NCI-H1417 treated with DMSO at 0.1 percent for 48 hours (cell line): Measurements from ENCODE around the gene FXN.
"Not testable (repeated sequence)": the region's sequence is repeated elsewhere in the genome, so short reads cannot be mapped to it uniquely, and the experiment has no call there.

Source experiments
- DNase-seq: peaks from one replicate; lab custom pipeline; 2025; lab: John Stamatoyannopoulos, UW

Gene FXN

GRCh38 chr9:69070201-69070600 is 34.6 kb downstream of the FXN start:
- no peak for DNase-seq

- DNase-seq = no peak
Observed at GRCh38 chr9:69071059-69071458, 35.5 kb downstream of the FXN start.

GRCh38 chr9:69073103-69073502 is 37.6 kb downstream of the FXN start:
- DNase-seq = no peak

GRCh38 chr9:69074801-69075200 is 39.2 kb downstream of the FXN start:
- no peak for DNase-seq

DNA sequence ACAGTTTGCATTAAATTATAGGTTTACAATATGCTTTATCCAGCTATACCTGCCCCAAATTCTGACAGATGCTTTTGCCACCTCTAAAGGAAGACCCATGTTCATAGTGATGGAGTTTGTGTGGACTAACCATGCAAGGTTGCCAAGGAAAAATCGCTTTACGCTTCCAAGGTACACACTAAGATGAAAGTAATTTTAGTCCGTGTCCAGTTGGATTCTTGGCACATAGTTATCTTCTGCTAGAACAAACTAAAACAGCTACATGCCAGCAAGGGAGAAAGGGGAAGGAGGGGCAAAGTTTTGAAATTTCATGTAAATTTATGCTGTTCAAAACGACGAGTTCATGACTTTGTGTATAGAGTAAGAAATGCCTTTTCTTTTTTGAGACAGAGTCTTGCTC is 41.0 kb downstream of the FXN start:
- no peak for DNase-seq

DNA sequence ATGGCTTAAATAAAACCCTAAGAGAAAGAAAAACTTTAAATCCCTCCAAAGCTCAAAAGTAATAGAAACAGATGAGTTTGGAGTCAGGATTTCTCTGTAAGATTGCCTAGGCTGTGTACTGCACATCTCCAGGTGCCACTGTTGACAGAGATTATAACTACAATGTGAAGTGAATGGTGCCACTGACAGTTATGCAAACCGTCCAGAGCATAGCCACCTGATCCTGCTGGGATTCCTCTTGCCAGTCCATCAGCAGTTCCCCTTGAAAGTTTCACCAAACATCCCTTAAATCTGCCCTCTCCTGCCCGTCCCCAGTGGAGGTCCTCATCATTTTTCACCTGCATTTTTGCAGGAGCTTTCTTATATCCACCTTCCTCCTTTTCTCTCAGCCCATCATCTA is 42.5 kb downstream of the FXN start:
- no peak for DNase-seq

DNA sequence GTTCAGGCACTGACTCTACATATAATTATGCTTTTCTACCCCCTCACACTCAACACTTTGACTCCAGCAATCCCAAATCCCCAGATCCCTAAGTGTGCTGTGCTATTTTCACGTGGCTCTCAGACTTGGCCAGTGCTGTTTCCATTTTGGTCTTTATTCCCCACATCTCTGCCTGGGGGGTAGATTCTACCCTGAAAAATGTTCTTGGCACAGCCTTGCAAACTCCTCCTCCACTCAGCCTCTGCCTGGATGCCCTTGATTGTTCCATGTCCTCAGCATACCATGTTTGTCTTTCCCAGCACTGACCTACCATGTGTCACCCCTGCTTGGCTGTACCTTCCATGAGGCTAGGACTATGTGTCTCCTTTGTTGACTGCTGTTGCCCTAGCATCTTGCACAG is 43.0 kb downstream of the FXN start:
- DNase-seq = no peak

DNA sequence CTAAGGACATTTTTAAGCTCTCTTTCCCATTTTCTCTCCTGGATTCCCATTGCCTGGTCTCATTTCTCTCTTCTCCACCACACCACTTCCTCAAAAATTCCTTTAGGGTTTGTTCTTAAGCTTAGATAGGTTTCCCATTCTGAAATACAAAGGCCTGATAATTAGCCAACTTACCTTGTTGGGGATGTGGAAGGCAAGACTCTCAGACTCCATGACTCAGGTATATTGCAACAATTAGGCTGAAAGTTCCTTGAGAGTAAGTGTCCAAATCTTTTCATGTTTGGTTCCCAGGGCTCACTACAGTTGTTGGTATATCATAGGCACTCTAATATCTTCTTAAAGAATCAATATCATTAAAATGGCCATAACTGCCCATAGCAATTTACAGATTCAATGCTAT is 43.6 kb downstream of the FXN start:
- no peak for DNase-seq

GRCh38 chr9:69081261-69081660 is 45.7 kb downstream of the FXN start:
- no peak for DNase-seq

DNA sequence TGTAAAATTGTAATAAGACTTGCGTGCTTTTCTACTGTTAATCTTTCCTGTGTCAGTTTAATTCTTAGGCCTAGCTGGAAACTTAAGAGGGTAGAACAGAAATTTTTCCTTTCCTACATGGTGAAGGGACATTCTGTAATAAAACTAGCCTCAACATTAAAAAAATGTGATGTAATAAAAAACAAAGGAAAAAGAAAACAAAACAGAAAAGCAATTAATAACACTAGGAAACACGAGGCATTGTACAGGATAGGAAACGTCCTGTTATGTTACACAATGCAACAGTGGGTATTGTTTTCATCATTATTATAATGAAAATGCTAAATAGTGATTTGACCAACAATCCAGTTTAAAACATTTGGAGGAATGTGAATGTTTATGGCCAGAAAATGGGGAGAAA is 47.8 kb downstream of the FXN start:
- no peak for DNase-seq

DNA sequence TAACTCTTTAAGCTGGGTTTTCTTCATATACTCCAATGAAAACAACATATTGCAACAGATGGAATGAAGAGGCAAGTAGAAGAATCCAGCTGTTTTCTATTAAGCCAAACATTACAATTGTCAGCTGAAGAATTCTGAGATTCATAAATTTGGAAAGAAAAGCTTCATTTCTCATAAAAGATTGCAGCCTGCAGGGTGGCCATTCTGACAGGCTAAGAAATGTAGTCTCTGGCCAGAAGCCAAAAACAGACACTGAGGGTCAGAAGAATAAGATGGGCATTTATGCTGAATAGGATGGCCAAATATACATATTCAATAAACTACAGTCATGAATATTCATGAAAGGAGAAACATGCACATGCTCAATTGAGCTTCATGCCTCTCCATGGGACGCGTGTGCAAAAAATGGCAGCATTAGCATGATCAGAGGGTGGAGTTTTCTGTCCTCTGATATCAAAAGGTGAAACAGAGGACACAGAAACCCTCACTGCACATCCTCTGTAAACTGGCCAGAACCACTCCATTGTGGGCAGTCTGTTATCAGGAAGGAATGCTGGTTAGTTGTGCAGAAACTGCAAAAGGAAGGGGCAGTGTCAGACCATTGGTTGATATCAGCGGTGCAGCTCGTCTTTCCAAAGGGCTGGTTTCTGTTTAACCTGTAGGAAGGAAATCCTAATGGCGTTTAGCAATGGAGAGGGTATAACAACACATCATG is 50.2 kb downstream of the FXN start:
- no peak for DNase-seq

DNA sequence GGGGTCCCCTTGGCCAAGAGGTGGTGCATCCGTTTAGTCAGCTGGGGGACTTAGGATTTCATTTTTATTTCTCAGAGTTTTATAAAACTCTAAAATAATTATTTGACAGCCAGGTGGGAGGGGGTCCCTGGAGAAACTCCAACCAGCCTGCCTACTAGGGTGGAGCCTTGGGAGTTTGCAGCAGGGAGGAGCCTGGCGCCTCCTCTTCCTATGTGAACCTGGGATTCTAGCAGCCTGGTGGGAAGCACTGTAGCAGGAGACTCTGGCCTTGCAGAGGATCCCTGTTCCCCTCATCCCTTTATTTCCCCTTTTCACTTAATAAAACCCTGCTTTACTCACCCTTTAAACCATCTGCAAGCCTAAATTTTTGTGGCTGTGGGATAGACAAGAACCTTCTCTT is 50.8 kb downstream of the FXN start:
- no peak for DNase-seq

DNA sequence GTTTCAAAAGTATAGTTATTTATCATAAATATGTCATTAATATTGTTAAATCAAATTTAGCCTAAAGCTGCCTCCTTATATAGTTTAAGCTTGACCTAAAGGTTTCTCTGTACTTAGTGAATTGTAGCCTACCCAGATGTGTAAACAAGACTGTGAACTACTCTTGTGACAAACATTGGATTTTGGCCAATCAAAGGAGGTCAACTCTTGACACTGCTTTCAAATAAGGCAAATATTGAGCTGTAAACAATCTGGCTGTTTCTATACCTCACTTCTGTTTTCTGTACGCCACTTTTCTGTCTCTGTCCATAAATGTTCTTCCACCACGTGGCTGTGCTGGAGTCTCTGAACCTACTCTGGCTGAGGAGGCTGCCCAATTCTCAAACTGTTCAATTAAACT is 51.2 kb downstream of the FXN start:
- no peak for DNase-seq

GRCh38 chr9:69089082-69089481 is 53.5 kb downstream of the FXN start:
- no peak for DNase-seq

GRCh38 chr9:69089491-69089890 is 53.9 kb downstream of the FXN start:
- DNase-seq = no peak

DNA sequence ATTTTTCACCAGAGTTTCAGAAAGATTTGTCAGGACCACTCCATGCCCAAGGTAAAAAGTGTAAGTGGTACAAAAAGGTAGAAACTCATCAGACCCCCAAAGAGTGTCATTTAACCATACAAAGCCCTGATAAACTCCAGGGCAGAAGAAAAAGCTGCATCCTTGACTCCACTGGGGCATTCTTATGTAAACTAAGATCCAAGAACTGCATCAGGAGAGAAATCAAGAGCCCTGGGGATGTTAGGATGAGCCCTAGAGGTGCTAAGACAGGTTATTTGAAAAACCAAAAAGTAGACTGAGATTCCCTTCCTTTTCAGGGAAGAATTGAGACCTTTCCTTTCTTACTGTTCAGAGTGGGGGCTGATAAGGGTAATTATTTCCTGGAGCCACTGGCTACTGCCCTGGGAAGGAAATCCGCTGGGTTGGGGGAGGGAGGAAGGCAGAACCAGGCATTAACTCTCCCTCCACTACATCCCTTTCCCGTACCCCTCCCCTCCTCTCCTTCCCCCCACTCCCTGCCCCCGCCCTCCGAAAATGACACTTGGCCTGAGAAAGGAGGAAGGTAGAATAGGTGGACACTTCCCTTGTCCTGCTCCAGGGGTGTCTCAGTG is 54.7 kb downstream of the FXN start:
- no peak for DNase-seq

DNA sequence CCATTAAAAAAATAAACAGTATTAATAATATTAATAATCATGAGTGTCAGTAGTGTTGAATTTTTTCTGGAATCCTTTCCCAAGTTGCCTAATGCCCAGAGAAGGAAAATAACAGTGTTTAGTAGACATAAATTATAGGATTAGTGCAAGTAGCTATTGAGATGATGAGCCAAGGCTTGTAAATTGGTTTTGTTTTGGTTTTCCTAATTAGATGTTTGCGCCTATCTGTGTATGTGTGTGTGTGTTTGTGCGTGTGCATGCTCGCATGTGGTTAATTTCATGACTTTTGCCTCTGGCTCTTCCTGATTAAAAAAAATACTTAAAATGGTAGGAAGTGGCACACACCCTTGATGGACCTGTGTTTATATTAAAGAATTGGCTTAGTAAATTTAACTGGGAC is 55.4 kb downstream of the FXN start:
- DNase-seq = peak; percentile 22

GRCh38 chr9:69093471-69094103 is 58.0 kb downstream of the FXN start:
- no peak for DNase-seq

DNA sequence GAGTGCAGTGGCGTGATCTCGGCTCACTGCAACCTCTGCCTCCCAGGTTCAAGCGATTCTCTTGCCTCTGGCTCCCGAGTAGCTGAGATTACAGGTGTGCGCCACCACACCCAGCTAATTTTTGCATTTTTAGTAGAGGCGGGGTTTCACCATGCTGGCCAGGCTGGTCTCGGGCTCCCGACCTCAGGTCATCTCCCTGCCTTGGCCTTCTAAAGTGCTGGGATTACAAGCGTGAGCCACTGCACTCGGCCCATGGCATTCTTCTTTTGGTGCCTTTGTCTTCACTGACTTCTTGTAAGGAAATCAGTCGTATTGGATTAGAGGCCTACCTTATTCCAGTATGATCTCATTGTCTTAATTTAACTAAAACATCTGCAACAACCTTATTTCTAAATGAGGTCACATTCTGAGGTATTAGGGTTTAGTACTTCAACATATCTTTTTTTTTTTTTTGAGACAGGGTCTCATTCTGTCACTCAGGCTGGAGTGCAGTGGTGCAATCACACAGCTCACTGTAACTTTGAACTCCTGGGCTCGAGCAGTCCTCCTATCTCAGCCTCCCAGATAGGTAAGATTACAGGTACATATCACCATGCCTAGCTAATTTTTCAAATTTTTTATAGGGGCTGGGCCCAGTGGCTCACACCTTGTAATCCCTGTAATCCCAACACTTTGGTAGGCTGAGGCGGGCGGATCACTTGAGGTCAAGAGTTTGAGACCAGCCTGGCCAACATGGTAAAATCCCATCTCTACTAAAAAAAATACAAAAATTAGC is 59.0 kb downstream of the FXN start:
- DNase-seq = not testable (repeated sequence)

- no peak for DNase-seq
Observed at GRCh38 chr9:69097064-69097463, 61.5 kb downstream of the FXN start.

GRCh38 chr9:69097923-69098593 is 62.5 kb downstream of the FXN start:
- DNase-seq = no peak

- not testable (repeated sequence) for DNase-seq
Observed at GRCh38 chr9:69103348-69103996, 67.9 kb downstream of the FXN start.
